Measurements from ENCODE around the gene NANOS2. TPM values are rescaled to one million over a fixed set of nuclear protein-coding genes. Genes with fewer than 3 reads are reported as not detected.

The NANOS2 gene
- total RNA-seq, 1 donor: not detected

DNA sequence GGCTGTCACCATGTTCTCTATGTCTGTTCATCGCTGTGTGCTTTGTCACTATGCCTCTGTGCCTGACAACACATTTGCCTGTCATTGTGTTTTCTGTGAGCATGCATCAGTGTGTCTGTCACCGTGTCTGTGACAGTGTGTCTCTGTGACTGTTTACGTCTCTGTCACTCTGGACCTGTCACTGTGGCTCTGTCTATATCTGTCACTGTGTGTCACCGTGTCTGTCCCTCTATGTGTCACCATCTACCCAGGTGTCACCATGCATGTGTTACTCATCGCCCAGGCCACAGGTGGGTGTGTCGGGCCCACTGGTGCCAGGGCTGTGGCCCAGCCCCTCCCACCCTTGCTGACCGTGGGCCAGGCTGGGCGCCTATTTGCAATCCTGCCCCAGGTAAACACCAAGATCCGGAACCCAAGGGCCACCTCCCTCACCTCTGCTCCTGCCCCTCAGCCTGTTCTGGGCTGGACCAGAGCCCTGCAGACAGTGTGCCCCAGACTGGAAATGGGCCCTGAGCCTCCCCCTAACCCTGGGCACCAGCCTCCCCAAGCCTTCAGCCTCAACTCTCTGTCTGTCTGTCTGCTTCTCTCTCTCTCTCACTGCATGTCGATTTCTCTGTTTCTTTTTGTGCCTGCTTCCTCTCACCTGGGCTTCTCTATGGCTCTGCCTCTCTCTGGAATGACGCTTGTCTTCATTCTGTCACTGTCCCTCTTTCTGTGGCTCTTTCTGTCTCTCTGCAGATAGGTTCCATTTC is 36.4 kb downstream of the NANOS2 start:
- no peak overlapping the region for H3K4me3 ChIP-seq (ENCODE audit: insufficient read depth, low read length)
- peaks cover 6% of the 10 kb centered on the region for H3K4me1 ChIP-seq (ENCODE audit: insufficient read depth, low read length)
- H3K27me3 ChIP-seq (ENCODE audit: insufficient read depth, low read length): peaks cover 9% of the 10 kb centered on the region
- no peak overlapping the region for H2AFZ ChIP-seq (ENCODE audit: low read length)
- DNase-seq (ENCODE audit: insufficient read length, low spot score, missing footprints): peak; percentile 71
- H3K36me3 ChIP-seq (ENCODE audit: insufficient read depth, low read length): no peaks in the 10 kb centered on the region
- H3K27ac ChIP-seq (ENCODE audit: low read depth, low read length): no peak overlapping the region
- H3K9me3 ChIP-seq (ENCODE audit: low read depth, low read length): no peaks in the 10 kb centered on the region
- H3K4me2 ChIP-seq (ENCODE audit: insufficient read depth, low read length): no peak overlapping the region
- TF ChIP-seq, protein P1, sequence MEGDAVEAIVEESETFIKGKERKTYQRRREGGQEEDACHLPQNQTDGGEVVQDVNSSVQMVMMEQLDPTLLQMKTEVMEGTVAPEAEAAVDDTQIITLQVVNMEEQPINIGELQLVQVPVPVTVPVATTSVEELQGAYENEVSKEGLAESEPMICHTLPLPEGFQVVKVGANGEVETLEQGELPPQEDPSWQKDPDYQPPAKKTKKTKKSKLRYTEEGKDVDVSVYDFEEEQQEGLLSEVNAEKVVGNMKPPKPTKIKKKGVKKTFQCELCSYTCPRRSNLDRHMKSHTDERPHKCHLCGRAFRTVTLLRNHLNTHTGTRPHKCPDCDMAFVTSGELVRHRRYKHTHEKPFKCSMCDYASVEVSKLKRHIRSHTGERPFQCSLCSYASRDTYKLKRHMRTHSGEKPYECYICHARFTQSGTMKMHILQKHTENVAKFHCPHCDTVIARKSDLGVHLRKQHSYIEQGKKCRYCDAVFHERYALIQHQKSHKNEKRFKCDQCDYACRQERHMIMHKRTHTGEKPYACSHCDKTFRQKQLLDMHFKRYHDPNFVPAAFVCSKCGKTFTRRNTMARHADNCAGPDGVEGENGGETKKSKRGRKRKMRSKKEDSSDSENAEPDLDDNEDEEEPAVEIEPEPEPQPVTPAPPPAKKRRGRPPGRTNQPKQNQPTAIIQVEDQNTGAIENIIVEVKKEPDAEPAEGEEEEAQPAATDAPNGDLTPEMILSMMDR (IDR thresholded peaks at IDR 0.05; ENCODE audit: extremely low read depth, low read depth, low read length): no peak
- H3K79me2 ChIP-seq (ENCODE audit: insufficient read depth, low read length): no peaks in the 10 kb centered on the region
- peaks cover 10% of the 10 kb centered on the region for H4K20me1 ChIP-seq (ENCODE audit: insufficient read depth, low read length)

DNA sequence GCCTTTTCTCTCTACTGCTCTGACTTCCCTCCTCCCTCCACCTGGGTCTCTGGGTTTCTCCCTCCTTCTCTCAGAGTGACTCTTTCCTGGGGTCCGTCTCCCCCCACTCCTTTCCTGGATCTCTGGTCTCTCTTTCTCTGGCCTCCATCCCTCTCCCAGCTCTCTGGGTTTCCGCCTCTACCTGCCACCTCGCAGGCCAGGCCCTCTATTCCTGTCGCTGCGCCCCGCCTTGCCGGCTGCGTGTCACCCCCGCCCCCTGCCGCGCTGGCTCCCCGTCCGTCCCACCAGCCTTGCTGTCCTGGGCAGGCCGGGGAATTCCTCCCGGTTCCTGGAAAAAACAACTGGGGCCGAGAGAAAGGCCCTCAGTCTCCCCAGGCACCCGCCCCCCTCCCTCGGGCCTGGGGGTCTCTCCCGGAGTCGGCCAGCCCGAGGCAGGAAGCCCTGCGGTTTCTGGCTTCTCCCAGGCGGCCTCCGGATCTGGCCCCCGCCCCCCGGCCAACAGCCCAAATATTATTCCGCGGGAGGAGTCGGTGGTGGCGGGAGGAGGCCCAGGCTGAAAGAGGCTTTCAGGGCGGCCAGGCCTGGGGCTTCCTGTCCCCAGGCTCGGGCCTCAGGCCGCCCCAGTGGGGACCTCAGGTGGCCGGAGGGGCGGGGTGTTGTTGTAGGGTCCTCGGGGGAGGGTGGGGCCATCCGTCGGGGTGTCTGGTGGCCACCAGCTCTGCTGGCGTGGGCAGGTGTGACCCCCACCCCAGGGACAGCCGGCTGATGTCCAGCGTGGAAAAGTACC is 38.0 kb downstream of the NANOS2 start:
- peak; percentile 90 for DNase-seq (ENCODE audit: insufficient read length, low spot score, missing footprints)

DNA sequence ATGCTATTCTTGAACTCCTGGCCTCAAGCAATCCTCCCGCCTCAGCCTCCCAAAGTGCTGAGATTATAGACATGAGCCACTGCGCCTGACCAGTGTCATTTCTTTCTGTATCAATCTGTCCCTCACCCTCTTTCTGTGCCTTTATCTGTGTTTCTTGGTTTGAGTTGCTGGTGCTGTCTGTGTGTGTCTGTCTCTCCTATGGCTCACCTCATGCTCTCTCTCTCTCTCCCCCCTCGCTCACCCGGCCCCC is 38.5 kb downstream of the NANOS2 start:
- Histone ChIP-seq H3K36me3 (ENCODE audit: insufficient read depth, low read length) (no peaks in the 10 kb centered on the region), H2AFZ (ENCODE audit: low read length) (peak overlapping the region; percentile 72), H4K20me1 (ENCODE audit: insufficient read depth, low read length) (no peaks in the 10 kb centered on the region), H3K4me1 (ENCODE audit: insufficient read depth, low read length) (peaks cover 3% of the 10 kb centered on the region), H3K4me2 (ENCODE audit: insufficient read depth, low read length) (peak overlapping the region; percentile 20), H3K27ac (ENCODE audit: low read depth, low read length) (no peak overlapping the region), H3K79me2 (ENCODE audit: insufficient read depth, low read length) (no peaks in the 10 kb centered on the region), H3K27me3 (ENCODE audit: insufficient read depth, low read length) (peaks cover 9% of the 10 kb centered on the region), H3K9me3 (ENCODE audit: low read depth, low read length) (no peaks in the 10 kb centered on the region), H3K4me3 (ENCODE audit: insufficient read depth, low read length) (no peak overlapping the region)
- DNase-seq (ENCODE audit: insufficient read length, low spot score, missing footprints): no peak
- TF ChIP-seq, protein P1 (IDR thresholded peaks at IDR 0.05; ENCODE audit: extremely low read depth, low read depth, low read length): no peak

More for the DNA sequence above, 38.0 kb downstream of the NANOS2 start:
- peaks cover 9% of the 10 kb centered on the region for H3K27me3 ChIP-seq (ENCODE audit: insufficient read depth, low read length)
- no peaks in the 10 kb centered on the region for H3K36me3 ChIP-seq (ENCODE audit: insufficient read depth, low read length)
- no peaks in the 10 kb centered on the region for H4K20me1 ChIP-seq (ENCODE audit: insufficient read depth, low read length)
- peak overlapping the region; percentile 45 for H3K4me3 ChIP-seq (ENCODE audit: insufficient read depth, low read length)
- no peaks in the 10 kb centered on the region for H3K79me2 ChIP-seq (ENCODE audit: insufficient read depth, low read length)
- no peaks in the 10 kb centered on the region for H3K9me3 ChIP-seq (ENCODE audit: low read depth, low read length)
- peaks cover 3% of the 10 kb centered on the region for H3K4me1 ChIP-seq (ENCODE audit: insufficient read depth, low read length)
- TF ChIP-seq, protein P1 (IDR thresholded peaks at IDR 0.05; ENCODE audit: extremely low read depth, low read depth, low read length): no peak
- H2AFZ ChIP-seq (ENCODE audit: low read length): peak overlapping the region; percentile 72
- no peak overlapping the region for H3K27ac ChIP-seq (ENCODE audit: low read depth, low read length)
- H3K4me2 ChIP-seq (ENCODE audit: insufficient read depth, low read length): peak overlapping the region; percentile 20

DNA sequence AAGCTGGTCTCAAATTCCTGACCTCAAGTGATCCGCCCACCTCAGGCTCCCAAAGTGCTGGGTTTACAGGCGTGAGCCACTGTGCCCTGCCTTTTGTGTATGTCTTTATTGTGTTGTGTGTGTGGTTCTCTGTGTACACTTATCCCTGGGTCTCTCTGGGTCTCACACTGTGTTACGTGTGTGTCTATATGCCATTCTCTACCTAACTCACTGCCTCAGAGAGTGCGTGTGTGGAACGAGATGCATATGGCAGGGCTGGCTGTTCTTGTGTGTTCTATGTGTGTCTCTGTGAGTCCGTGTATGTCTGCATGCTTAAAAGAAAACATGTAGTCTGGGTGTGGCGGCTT is 40.0 kb downstream of the NANOS2 start:
- Histone ChIP-seq H4K20me1 (ENCODE audit: insufficient read depth, low read length) (no peaks in the 10 kb centered on the region), H3K4me1 (ENCODE audit: insufficient read depth, low read length) (peaks cover 3% of the 10 kb centered on the region), H3K27ac (ENCODE audit: low read depth, low read length) (no peak overlapping the region), H3K4me2 (ENCODE audit: insufficient read depth, low read length) (no peak overlapping the region), H3K9me3 (ENCODE audit: low read depth, low read length) (no peaks in the 10 kb centered on the region), H3K4me3 (ENCODE audit: insufficient read depth, low read length) (no peak overlapping the region), H3K79me2 (ENCODE audit: insufficient read depth, low read length) (no peaks in the 10 kb centered on the region), H3K36me3 (ENCODE audit: insufficient read depth, low read length) (no peaks in the 10 kb centered on the region), H3K27me3 (ENCODE audit: insufficient read depth, low read length) (peaks cover 9% of the 10 kb centered on the region), H2AFZ (ENCODE audit: low read length) (no peak overlapping the region)
- TF ChIP-seq, protein P1 (IDR thresholded peaks at IDR 0.05; ENCODE audit: extremely low read depth, low read depth, low read length): no peak
- DNase-seq (ENCODE audit: insufficient read length, low spot score, missing footprints): peak; percentile 27

Measured in osteoblast (primary cell).